T-helper 1 cell treated with Interleukin-12 subunit alpha and Interleukin-12 subunit beta and Interleukin-4 antibody, amounts not matched to agents 30 ng/mL and 1 ng/mL, for 36 hours (primary cell): ENCODE data around the gene GNG12. TPM values are rescaled to one million over a fixed set of nuclear protein-coding genes. Genes with fewer than 3 reads are reported as not detected.

Experiments
- intact Hi-C: fragments of 100-400 bp; cut with micrococcal nuclease; formaldehyde crosslinking; loops from one replicate; pipeline ENCODE4 v1.15.1; 2024
- total RNA-seq: library from RNA; stranded (reverse); gene quantifications from 2 replicates; pipeline ENCODE4 v1.2.3, GENCODE V29; 2022

The GNG12 gene
- total RNA-seq, 1 donor from 2014 or later = 0.12 TPM

DNA sequence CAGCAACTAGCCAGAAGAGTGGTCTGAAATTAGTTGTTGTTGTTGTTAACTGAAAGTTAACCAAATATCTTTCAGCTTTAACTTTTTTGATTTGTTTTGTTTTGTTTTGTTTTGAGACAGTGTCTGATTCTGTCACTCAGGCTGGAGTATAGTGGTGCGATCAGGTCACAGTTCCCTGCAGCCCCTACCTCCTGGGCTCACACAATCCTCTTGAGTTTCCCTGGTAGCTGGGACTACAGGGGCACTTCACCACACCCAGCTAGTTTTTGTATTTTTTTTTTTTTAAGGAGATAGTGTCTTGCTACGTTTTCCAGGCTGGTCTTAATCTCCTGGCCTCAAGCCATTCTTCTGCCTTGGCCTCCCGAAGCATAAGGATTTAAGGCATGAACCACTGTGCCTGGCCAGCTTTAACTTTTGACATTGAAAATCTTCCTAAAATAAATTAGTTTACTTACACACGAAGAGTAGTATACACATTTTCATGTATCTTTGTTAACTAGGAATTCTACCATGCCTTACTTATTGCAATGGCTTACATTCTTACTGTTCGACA is 45.0 kb downstream of the GNG12 start:
- intact Hi-C loops = no loop called here

DNA sequence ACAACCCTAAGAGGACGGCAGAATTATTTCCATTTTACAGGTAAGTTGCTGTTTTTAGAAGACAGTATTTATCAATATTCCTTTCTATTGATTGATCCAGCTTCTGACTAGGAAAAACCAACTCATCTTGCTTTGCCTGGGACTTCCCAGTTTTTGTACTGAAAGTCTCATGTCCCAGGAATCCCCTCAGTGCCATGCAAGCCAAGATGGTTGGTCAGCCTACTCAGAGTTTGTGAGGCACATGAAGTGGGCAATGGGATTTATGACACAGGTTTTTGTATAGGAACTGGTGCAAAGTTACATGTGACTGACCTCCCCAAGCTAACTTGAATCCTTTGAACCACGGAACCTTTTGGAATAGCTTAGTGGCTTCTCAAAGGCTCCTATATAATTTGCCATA is 45.5 kb downstream of the GNG12 start:
- intact Hi-C loops = no loop called here

DNA sequence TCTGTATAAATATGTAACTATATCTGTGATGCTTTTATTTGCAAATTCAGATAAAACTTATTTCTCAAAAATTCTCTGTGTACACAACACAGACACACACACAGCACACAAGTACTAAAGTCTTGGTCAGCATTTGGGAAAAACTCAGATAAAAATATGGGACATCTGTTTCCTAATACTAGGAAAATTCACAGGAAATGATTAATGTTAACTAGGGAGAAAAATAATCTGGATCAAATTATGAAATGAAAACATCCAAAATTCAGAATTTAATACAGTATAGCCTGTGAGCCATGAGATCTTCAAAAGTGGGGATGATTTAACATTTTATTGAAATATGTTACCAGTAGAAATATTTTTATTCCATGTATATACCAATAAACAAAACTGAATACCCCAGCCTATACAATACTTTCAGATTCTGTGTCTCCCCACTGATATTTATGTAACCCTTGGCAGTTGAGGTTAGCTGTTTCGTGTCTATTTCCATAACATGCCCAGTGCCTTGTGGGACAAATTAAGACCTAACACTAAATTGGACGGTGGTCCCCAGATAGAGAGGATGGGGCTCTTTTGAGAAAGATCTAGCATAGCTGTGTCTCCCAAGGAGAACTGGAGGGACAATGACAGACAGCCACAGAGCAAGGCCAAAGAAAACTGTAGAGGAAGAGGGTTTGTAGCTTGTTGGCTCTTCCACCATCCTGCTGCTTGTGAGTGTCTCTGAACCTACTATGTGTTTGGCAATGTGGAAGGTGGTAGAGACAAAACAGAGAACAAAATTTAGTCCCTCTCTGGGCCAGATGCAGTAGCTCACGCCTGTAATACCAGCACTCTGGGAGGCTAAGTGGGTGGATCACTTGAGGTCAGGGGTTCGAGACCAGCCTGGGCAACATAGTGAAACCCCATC is 47.2 kb downstream of the GNG12 start:
- intact Hi-C loops = no loop called here

DNA sequence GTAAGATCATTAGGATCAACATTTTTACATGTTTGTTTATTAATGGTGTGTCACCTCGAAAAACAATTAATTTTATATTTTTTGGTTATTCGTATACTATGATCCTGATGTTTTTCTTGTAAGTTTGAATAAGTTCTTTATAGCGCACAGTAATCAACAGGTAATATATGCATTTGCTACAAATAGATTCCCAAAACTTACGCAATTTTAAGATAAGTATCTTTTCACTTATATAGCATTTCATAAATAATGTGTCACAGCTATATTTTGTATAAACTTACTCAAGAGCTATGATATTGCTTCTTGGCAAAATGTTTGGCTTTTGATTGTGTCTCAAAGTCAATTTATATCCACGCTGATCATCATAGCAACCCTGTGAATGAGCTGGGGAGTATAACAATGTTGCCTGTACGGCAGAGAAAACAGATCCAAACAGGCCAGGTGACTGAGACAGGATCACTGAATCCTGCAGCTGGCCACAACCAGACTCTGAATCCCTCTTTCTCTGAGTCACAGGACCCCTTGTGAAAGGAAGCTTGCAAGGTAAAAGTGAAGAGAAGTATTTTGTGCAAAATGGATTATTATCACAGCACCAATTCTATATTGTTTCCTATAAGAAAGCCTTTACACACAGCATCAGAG is 48.6 kb downstream of the GNG12 start:
- intact Hi-C loops = no loop called here

DNA sequence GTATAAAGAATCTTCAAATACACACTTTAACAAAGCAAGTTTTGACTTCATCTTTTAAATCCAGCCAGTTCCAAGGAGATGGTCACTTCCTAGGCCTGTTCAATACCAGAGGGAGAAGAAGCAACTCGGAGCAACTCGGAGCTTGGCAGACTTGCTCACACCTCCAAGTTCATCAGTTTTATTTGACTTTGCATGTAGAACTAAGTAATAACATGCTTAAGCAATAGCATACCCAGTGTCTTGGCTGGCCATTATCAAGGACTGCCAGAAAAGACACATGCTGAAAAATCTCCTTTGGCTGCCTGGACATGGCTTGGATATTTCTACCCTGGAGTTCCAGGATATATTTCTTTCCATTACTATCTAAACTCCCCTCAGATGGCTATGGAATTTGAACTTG is 52.6 kb downstream of the GNG12 start:
- intact Hi-C loops = no loop called here

DNA sequence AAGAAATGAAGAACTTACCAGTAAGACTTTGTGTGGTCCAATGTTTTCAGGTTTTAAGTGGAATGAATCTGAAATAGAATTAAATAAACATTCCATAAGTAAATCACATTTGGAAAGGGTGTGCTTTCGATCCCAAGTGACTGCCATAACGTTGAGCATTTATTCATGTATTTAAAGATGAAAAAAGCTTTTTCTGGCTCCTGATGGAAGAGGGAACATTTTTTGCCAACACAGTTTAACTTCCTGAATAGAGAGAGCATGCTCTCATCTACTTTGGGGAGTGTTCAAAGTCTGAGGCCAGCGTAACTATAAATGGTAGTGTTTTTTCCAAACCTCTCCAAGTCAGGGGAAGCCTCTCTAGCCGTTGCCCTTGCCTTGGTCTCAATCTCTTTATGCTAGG is 55.8 kb downstream of the GNG12 start:
- intact Hi-C loops = no loop called here

DNA sequence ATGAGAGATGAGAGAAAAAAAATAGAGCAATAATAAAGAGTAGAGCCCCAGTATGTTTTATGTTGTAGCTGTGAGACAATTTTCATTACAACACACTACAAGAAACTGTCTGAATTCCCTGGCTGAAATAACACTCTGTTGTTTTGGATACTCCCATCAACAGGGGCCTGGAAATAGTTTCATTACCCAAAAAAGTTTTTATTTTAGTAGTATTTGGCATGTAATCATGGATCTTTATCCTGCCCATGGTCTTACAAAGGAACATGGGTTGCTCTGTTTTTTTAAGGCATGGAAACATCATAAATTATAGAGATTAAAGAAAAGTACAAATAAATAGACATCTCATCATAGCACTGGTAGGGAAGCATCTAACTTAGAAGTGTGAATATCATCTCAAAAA is 56.3 kb downstream of the GNG12 start:
- intact Hi-C loops = no loop called here

- intact Hi-C loops = no loop called here
Measured at GRCh38 chr1:67773462-67773861, 59.8 kb downstream of the GNG12 start.

GRCh38 chr1:67771749-67772148 is 61.5 kb downstream of the GNG12 start:
- intact Hi-C loops = no loop called here

DNA sequence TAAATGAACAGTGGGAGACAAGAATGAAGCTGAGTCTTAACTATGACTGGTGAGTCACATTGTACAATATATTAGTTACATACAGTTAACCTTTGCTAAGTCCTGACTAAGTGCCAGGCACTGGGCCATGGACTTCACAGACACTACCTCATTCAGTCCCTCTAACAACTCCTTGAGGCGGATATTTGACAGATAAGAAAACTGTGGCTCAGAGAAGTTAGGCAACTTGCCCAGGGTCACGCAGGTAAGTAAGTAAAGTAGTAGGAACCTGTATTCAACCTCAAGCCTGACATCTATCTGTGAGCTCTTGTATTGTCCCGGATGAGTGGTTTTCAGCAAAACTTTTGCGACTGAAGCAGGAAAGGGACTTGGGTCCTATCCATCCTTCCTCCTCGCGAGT is 62.1 kb downstream of the GNG12 start:
- intact Hi-C loops = no loop called here

GRCh38 chr1:67769633-67770256 is 63.5 kb downstream of the GNG12 start:
- intact Hi-C loops = loop anchor here (5.0 kb wide), 2 partner anchors 83 to 573 kb away; no protein-coding TSS in a partner anchor

DNA sequence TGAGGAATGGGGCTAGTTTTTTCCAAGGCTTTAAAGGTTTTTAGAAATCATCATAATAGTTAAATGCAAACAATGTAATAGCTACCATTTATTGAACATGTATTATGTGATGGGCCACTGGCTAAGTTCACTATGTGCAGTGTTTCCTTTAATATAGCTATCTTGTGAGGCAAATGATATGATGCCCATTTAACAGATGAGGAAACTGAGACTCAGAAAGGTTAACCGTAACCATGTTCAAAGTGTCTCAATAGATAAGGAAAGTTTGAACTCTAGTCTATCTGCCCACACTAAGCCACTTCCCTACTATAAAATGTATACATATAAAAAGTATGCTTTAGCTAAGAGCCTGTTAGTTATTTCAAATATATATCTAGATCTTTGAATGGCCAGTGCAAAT is 64.8 kb downstream of the GNG12 start:
- intact Hi-C loops = loop anchor here (5.0 kb wide), 2 partner anchors 84 to 574 kb away; no protein-coding TSS in a partner anchor

- intact Hi-C loops = loop anchor here (2.0 to 5.0 kb wide), 3 partner anchors 85 to 575 kb away; no protein-coding TSS in a partner anchor
Measured at GRCh38 chr1:67767103-67767782, 66.0 kb downstream of the GNG12 start.

DNA sequence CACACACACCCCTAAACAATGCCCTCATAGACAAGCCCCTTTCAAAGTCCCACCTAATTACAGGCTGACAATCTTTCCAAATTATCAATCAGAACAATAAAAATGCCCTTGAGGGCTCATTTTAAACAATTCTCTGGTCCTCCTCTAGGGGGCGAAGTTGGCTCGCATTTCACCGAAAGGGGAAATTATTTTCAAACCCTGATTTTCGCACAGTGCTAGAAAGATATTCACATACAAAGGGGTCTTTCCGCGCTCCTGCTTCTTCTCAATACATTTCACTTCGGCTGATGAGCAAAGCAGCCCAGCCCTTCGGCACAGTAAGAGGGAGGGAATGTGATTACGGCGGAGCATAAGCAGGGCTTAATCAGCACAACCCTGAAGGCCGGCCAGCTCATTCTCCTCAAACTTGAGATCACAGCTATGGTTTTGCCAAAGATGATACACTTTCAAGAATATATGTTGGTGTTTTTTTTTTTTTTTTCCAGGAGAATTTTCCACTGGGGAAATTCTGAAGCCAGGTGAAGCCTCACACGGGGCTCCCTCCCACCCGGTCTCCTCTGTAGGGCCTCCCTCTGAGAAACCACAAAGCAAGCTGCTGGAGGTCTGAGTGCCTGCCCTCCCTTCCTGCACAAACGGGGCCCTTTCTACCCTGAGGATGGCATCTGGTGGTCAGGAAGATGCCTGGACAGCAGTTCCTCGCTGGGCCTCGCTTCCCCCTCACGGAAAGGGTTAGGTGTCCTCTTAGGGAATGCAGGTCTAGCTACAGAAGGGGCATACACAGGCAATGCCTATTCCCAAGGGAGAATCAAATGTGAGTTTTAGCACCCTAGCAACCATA is 66.9 kb downstream of the GNG12 start:
- intact Hi-C loops = loop anchor here (2.0 to 5.0 kb wide), 3 partner anchors 86 to 576 kb away; no protein-coding TSS in a partner anchor

DNA sequence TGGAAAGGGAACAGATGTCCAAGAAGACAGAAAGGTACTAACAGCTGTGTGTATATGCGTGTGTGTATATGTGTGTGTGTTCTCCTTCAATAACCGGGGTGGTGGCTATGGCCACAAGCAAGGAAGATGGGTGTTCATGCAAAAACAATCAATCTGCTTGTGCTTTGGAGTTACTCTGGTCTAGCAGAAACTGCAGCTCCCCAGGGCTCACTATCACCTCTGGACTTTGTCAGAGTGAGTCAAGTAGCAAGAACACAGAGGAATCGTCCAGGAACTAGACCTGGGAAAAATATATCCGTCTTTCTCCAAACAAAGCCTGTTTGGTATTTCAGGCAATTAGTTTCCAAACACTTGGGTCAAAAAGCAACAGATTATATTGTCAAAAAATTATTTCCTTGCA is 68.6 kb downstream of the GNG12 start:
- intact Hi-C loops = loop anchor here (5.0 kb wide), 3 partner anchors 88 to 578 kb away; no protein-coding TSS in a partner anchor

- intact Hi-C loops = loop anchor here (5.0 kb wide), 1 partner anchor 544 kb away; no protein-coding TSS in a partner anchor
Measured at GRCh38 chr1:67761730-67762129, 71.5 kb downstream of the GNG12 start.

- intact Hi-C loops = loop anchor here (5.0 kb wide), 1 partner anchor 544 kb away; no protein-coding TSS in a partner anchor
Measured at GRCh38 chr1:67761091-67761490, 72.2 kb downstream of the GNG12 start.

- intact Hi-C loops = loop anchor here (1.0 to 5.0 kb wide), 4 partner anchors 75 to 543 kb away; partner anchors contain the start of gene GADD45A
Measured at GRCh38 chr1:67760030-67760821, 73.0 kb downstream of the GNG12 start.

DNA sequence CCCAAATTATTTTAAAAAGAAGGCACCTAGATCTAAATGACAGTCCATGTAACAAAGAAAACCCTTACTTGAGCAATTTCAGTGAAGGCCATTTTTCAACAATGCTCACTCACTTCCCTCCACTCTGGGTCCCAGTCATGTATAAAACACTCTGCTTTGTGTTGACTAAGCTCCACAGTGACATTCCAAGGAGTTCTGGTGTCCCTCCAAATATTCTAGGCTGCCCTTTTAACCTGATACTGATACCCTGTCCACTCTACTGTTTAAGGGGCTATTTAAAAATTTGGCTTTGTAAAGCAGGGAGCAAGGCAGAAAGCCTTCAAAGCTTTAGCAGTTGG is 73.6 kb downstream of the GNG12 start:
- intact Hi-C loops = loop anchor here (1.0 to 5.0 kb wide), 4 partner anchors 74 to 542 kb away; partner anchors contain the start of gene GADD45A
